SH-SY5Y (cell line): Measurements from ENCODE around the gene USP25.

Source experiments
- GATA2 ChIP-seq: IDR thresholded peaks from 2 replicates; pipeline ENCODE4 v1.6.1; 2011; ENCODE audit warnings: mild to moderate bottlenecking, low read depth, low read length
- GATA3 ChIP-seq: IDR thresholded peaks from 2 replicates; pipeline ENCODE4 v1.6.1; 2011; ENCODE audit warnings: low read depth, mild to moderate bottlenecking, low read length, moderate library complexity

The USP25 gene

GRCh38 chr21:15766952-15767603, 37.3 kb downstream of the USP25 start:
- TF ChIP-seq GATA2 (no peak), GATA3 (no peak)

DNA sequence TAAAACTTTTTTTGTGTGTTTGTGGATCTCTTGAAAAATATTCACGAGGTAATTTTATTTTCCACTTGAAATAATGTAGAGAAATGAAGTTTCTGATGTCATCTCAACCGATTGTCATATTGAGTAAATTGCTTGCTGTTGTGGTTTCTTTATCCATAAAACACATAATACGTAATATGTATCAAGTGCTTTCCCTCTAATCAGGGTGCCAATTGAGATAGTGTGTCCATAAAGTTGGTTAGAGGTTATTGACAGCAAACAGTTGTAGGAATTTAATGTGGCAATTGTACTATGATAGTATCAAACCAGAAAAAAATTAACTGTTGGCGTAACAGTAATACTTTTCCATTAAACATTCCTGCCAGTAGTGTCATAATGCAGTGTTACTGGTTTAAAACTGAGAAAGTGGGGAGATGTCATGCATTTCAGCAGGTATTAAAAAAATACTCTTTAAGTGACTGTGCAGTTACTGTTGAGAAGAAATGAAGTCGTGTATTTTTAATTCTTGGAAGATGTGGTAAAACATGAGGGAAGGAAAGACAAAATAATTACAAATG, 38.3 kb downstream of the USP25 start:
- no peak for TF ChIP-seq GATA3
- TF ChIP-seq GATA2: no peak

DNA sequence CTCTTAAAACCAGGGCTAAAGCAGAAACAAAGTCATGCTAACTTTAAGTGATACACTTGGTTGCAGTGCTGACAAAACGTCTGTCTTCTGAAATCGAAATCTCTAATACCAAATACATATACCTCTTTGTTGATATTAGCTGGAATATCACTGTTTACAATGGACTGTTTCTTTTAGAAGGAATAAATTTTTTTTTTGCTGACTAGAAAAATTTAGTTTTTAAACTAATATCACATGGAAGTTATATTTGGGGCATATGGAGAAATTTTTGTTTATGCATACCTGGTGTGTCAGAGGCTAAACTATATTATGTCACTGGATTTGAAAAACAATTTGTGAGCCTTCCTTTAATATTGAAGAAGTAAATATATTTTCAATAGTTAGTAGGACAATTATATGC, 39.1 kb downstream of the USP25 start:
- no peak for TF ChIP-seq GATA2
- no peak for TF ChIP-seq GATA3

DNA sequence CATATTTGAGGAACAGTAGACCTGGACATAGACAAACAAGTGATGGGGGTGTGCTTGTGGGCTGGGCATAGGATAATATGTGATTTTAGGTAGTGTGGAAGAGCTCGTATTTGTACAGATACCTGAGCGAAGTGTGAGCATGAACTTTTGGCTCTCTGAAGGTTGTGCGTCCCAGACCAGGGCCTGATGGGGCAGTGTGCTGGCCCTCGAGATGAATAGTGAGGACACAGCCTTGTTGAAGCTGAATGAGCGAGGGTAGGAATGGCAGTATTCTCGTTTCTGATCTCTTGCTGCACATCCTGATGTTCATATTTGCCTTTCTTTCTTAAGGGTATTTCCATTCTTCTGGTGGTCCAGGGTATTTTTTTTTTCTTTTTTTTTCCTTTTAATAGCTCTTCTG, 41.5 kb downstream of the USP25 start:
- no peak for TF ChIP-seq GATA2
- no peak for TF ChIP-seq GATA3

DNA sequence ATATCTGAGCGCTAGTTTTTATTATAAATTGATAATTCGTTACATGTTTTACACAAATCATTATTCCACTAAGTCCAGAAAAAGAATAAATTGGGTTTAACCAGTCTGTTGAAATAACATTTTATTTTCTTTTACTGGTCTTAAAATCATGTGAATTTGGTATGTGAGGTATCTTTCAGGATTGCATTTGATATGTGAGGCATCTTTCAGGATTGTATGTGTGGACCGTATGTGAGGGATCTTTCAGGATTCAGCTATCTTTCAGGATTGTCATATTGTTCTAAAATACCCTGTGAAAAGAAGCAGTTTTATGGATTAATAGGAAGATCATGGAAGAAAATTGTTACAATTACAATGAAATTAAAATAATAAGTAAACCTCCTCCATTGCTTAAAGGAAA, 42.9 kb downstream of the USP25 start:
- TF ChIP-seq GATA2: no peak

- TF ChIP-seq GATA3 (no peak), GATA2 (no peak)
These were observed 44.8 kb downstream of the USP25 start for GRCh38 chr21:15774590-15774989.

DNA sequence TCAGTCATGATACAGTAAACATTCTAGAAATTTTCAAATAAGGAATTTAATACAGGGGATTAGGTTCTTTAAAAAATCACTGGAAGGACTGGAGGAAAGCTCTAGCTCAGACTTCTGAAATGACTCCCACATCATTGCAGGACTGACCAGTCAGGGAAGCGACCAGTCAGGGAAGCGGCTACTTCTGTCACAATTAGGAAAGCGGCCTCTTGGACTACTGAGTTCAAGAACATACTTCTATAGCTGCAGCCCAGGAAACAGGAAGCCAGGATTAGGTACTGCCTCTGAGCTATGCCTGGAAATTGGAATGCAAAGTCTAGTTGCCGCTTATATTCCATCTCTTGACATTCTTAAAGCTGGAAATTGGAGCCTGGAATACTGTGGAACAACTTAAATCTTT, 45.5 kb downstream of the USP25 start:
- TF ChIP-seq GATA2: no peak
- TF ChIP-seq GATA3: no peak

GRCh38 chr21:15775981-15776380, 46.2 kb downstream of the USP25 start:
- TF ChIP-seq GATA2: no peak
- TF ChIP-seq GATA3: no peak

DNA sequence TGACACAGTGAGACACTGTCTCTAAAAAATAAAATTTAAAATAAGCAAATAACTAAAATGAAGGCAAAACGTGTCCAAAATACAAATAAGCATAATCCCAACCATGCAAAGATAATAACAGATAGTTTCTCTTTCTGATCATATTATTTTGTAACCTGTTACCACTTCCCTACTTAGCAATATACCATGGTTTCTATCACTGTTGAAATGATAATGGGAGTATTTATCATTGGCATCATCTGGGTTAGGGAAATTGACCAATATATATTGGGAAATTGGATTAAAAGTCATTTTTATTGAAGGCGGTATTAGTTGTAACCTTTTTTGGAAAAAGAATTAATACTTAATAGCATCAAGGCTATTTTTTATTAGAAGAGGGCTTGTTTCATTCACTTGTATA, 47.0 kb downstream of the USP25 start:
- TF ChIP-seq GATA2 (no peak), GATA3 (no peak)

DNA sequence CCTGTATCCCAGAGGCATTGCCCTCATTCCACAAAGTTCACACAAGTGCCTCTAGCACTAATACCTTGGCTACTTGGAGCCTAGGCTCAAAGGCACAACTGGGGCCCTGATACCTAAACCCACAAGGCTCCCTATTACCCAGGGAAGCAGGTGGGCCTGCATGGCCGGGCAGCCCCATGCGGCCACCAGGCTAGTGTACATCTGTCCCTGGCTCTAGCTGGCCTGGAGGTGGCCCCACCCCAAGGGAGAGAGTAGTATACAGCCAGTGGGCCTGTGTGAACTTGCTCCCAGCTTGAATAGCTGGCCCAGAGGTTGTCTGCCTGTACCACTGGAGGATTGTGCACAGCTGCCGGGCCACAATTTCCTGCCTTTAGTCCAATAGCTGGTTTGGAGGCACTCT, 52.2 kb downstream of the USP25 start:
- TF ChIP-seq GATA2 (no peak), GATA3 (no peak)

DNA sequence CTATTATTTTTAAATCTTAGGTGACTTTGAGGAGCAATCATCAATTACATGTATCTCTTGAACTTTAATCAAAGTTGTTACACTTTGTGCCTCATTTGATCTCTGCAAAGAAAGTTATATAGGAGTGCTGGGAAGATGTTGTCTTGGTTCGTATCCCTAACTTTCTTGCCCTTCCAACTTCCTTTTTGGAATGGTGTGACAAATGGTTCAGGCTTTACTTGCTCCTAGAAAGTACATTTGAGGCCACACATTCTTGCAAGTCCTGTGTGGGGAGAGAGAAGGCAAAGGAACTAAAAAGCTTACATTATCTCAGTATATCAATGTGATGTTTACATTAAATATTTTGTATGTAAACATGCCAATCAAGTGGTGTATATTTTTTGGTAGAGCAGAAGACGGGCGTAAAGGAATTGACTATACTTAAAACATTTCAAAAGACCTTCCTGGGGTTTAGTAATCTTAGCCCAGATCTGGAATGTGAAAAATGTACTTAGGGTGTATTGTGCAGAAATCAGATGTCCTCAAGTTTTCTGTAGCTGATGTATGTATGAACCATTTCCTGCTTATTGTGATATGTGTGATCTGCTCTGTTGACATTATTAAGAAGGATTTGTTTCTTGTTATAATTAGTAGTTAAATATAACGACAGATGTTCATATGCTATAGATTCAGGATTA, 59.2 kb downstream of the USP25 start:
- TF ChIP-seq GATA2 (no peak), GATA3 (no peak)

DNA sequence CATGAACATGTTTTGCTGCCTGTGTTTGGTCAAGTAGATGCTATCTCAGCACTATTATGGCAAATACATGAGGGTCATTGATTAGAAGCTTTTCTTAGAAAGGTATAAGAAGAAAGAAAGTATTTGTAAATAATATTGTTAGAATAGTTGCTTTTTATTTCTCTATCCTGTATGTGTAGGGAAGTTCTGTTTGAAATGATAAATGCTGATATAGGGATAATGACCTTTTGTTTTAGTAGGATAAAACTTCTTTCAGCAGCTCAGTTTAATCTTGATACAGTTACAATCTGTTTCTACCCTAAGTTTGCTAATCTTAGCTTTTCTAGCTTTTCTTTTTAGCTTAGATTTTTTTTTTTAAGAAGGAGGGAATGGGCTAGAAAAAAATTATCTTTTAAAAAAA, 63.3 kb downstream of the USP25 start:
- TF ChIP-seq GATA3 (no peak), GATA2 (no peak)

- TF ChIP-seq GATA2: no peak
- no peak for TF ChIP-seq GATA3
These were observed 63.9 kb downstream of the USP25 start for GRCh38 chr21:15793550-15794235.

DNA sequence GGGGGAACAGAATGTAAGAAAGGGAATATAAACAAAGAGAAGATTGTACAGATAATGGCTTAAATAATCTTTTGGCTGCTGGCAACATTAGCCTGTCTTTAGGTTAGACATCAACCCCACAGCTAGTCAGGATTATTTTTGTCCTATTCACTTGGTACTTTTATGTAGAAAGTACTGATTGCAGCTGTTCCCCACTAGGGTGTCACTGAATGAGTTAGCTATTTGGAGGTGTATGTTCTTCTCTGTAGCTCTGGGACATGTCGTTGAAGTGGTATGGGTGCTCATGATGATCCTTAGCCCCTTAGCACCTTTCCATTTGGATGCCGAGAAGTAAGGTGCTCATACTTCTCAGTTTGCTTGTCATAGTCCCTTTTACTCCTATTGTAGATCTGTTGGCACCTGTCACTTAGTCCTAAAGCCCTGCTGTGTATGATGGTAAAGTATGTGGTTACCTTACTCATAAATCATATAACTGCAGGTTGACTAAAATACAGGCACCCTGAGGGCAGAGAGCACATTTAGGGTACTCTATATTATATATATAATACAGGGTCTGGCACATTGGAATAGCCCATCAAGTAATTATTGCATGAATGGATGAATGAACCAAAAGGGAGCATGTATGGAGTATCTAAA, 64.6 kb downstream of the USP25 start:
- TF ChIP-seq GATA2: no peak
